ENCODE data around the gene AIFM3.

AIFM3 gene

DNA sequence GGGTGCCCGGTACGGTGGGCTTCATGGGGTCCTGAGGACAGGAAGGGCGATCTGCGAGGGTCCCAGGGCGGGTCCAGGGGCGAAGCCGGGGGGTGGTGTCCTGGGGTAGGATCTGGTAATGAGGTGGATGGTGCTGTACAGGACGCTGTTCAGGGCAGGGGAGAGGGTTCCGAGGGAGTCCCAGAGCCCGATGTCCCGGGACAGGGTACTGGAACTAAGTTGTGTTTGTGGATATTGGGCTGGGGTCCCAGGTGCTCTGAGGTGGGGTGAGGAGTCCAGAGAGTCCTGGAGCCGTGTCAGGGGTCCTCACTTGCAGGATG lies 15.5 kb downstream of the AIFM3 start:
- Histone ChIP-seq H3K9me3 (ENCODE audit: insufficient read depth, low read depth, low read length) (no peaks in the 10 kb centered on the region), H4K20me1 (ENCODE audit: insufficient read depth, low read length, poor library complexity, severe bottlenecking) (no peaks in the 10 kb centered on the region), H3K9ac (ENCODE audit: low read depth, low read length, poor library complexity, severe bottlenecking) (peak overlapping the region; percentile 98), H3F3A (ENCODE audit: low read depth) (no peaks in the 10 kb centered on the region), H3K36me3 (ENCODE audit: insufficient read depth, low read length) (no peaks in the 10 kb centered on the region), H3K79me2 (ENCODE audit: insufficient read depth, low read length) (peaks cover 14% of the 10 kb centered on the region; the same call in 1 of the 2 replicates), H3K4me2 (ENCODE audit: low read depth, low read length, poor library complexity, severe bottlenecking) (peak overlapping the region; percentile 99), H3K4me3 (ENCODE audit: low read length, poor library complexity, severe bottlenecking) (peak overlapping the region; percentile 97), H3K27me3 (ENCODE audit: insufficient read depth, low read length, poor library complexity, severe bottlenecking) (no peaks in the 10 kb centered on the region), H3K9me2 (replicated peaks; ENCODE audit: low read depth, low read length) (no peaks in the 10 kb centered on the region), H2AFZ (ENCODE audit: low read length) (peak overlapping the region; percentile 97), H3K4me1 (ENCODE audit: insufficient read depth, low read length, poor library complexity, severe bottlenecking) (peaks cover 15% of the 10 kb centered on the region)
- TF ChIP-seq, protein P1, sequence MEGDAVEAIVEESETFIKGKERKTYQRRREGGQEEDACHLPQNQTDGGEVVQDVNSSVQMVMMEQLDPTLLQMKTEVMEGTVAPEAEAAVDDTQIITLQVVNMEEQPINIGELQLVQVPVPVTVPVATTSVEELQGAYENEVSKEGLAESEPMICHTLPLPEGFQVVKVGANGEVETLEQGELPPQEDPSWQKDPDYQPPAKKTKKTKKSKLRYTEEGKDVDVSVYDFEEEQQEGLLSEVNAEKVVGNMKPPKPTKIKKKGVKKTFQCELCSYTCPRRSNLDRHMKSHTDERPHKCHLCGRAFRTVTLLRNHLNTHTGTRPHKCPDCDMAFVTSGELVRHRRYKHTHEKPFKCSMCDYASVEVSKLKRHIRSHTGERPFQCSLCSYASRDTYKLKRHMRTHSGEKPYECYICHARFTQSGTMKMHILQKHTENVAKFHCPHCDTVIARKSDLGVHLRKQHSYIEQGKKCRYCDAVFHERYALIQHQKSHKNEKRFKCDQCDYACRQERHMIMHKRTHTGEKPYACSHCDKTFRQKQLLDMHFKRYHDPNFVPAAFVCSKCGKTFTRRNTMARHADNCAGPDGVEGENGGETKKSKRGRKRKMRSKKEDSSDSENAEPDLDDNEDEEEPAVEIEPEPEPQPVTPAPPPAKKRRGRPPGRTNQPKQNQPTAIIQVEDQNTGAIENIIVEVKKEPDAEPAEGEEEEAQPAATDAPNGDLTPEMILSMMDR (conservative IDR thresholded peaks at IDR 0.05; ENCODE audit: low read length) = no peak
- TF ChIP-seq EZH2phosphoT487 (IDR thresholded peaks at IDR 0.05; ENCODE audit: borderline replicate concordance) = no peak

DNA sequence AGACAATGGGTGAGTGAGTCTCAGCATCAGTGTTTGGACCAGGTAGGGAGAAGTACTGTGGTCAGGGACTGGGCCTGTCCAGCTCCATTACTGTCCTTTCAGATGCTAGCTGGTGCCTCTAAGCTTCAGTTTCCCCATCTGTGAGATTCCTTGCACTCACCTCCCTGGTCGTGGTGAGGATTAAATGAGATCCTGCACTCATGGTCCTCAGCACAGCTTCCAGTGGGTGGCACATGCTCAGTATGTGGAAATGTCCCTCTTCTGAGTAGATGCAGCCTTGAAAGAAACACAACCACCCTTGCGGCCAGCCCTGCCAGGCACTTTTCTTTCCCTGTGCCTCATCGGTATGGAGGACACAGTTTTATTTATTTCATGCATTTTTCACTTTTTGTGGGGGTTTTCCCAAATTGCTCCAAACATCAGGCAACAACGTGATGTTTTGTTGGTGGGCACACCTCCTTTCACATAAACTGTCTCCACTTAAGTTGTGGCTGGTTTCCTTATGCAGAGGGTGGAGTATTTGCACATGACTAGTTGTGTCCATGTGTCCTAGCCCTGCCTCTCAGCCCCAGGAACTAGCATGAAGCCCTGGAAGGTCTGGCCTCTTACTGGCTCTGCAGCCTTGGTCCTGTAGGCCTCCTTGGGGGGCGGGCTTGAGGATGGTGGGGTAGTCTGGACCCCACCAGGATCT lies 16.2 kb downstream of the AIFM3 start:
- no peaks in the 10 kb centered on the region for H3K9me3 ChIP-seq (ENCODE audit: insufficient read depth, low read depth, low read length)
- peak overlapping the region; percentile 97; the same call in 1 of the 2 replicates for H2AFZ ChIP-seq (ENCODE audit: low read length)
- H4K20me1 ChIP-seq (ENCODE audit: insufficient read depth, low read length, poor library complexity, severe bottlenecking) = no peaks in the 10 kb centered on the region
- H3K79me2 ChIP-seq (ENCODE audit: insufficient read depth, low read length) = peaks cover 14% of the 10 kb centered on the region; the same call in 1 of the 2 replicates
- H3K9ac ChIP-seq (ENCODE audit: low read depth, low read length, poor library complexity, severe bottlenecking) = peak overlapping the region; percentile 98
- peak overlapping the region; percentile 97 for H3K4me3 ChIP-seq (ENCODE audit: low read length, poor library complexity, severe bottlenecking)
- no peaks in the 10 kb centered on the region for H3F3A ChIP-seq (ENCODE audit: low read depth)
- no peaks in the 10 kb centered on the region for H3K36me3 ChIP-seq (ENCODE audit: insufficient read depth, low read length)
- no peaks in the 10 kb centered on the region for H3K9me2 ChIP-seq (replicated peaks; ENCODE audit: low read depth, low read length)
- peaks cover 15% of the 10 kb centered on the region for H3K4me1 ChIP-seq (ENCODE audit: insufficient read depth, low read length, poor library complexity, severe bottlenecking)
- H3K27me3 ChIP-seq (ENCODE audit: insufficient read depth, low read length, poor library complexity, severe bottlenecking) = no peaks in the 10 kb centered on the region
- TF ChIP-seq EZH2phosphoT487 (IDR thresholded peaks at IDR 0.05; ENCODE audit: borderline replicate concordance) = no peak
- TF ChIP-seq, protein P1 (conservative IDR thresholded peaks at IDR 0.05; ENCODE audit: low read length) = no peak
- H3K4me2 ChIP-seq (ENCODE audit: low read depth, low read length, poor library complexity, severe bottlenecking) = peak overlapping the region; percentile 99

DNA sequence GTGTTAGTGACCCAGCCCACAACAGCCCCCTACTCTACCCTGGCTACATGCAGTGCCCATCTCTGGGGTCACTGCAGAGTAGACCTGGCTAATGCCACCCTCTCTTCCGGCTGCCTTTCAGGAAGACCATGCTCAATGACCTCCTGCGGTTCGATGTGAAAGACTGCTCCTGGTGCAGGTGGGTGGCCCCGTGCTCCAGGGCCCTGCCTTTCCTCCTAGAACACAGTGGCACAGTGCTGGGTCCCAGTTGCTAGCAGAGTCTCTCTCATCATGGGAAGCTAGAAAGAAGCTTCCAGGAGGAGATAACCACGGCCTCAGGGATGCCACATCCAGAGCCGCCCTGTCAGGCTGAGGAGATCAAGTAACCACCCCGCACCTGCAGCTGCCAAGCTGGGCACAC lies 18.7 kb downstream of the AIFM3 start:
- Histone ChIP-seq H3K36me3 (ENCODE audit: insufficient read depth, low read length) (no peaks in the 10 kb centered on the region), H3K4me1 (ENCODE audit: insufficient read depth, low read length, poor library complexity, severe bottlenecking) (peaks cover 23% of the 10 kb centered on the region), H3K27me3 (ENCODE audit: insufficient read depth, low read length, poor library complexity, severe bottlenecking) (no peaks in the 10 kb centered on the region), H3F3A (ENCODE audit: low read depth) (no peaks in the 10 kb centered on the region), H3K9me3 (ENCODE audit: insufficient read depth, low read depth, low read length) (no peaks in the 10 kb centered on the region), H3K9ac (ENCODE audit: low read depth, low read length, poor library complexity, severe bottlenecking) (no peak overlapping the region), H3K9me2 (replicated peaks; ENCODE audit: low read depth, low read length) (no peaks in the 10 kb centered on the region), H2AFZ (ENCODE audit: low read length) (no peak overlapping the region), H3K4me3 (ENCODE audit: low read length, poor library complexity, severe bottlenecking) (no peak overlapping the region), H3K4me2 (ENCODE audit: low read depth, low read length, poor library complexity, severe bottlenecking) (no peak overlapping the region), H4K20me1 (ENCODE audit: insufficient read depth, low read length, poor library complexity, severe bottlenecking) (no peaks in the 10 kb centered on the region), H3K79me2 (ENCODE audit: insufficient read depth, low read length) (peaks cover 14% of the 10 kb centered on the region; the same call in 1 of the 2 replicates)
- TF ChIP-seq EZH2phosphoT487 (IDR thresholded peaks at IDR 0.05; ENCODE audit: borderline replicate concordance) = no peak
- TF ChIP-seq, protein P1 (conservative IDR thresholded peaks at IDR 0.05; ENCODE audit: low read length) = no peak
